ENCODE data around the gene NKAIN2.

- TF ChIP-seq MAX (CRISPR knock-in tag; IDR thresholded peaks at IDR 0.05) (no peak), GATAD2A (IDR thresholded peaks at IDR 0.05) (no peak), ERF (CRISPR knock-in tag; IDR thresholded peaks at IDR 0.05) (no peak), TCF7L2 (IDR thresholded peaks at IDR 0.05; ENCODE audit: low read depth, low read length) (no peak), GATA2 (CRISPR knock-in tag; IDR thresholded peaks at IDR 0.05) (no peak), E2F4 (CRISPR knock-in tag; IDR thresholded peaks at IDR 0.05; ENCODE audit: low read depth) (no peak), CREB1 (IDR thresholded peaks at IDR 0.05) (no peak), CREB1 (CRISPR knock-in tag; IDR thresholded peaks at IDR 0.05) (no peak), EP300 (IDR thresholded peaks at IDR 0.05; ENCODE audit: low read length) (no peak), ZNF24 (IDR thresholded peaks at IDR 0.05) (no peak), POLR2AphosphoS2 (IDR thresholded peaks at IDR 0.05; ENCODE audit: low read length) (no peak), CTCF (IDR thresholded peaks at IDR 0.05 in 2 of 3, conservative IDR thresholded peaks at IDR 0.05 in 1 of 3; ENCODE audit: insufficient read depth in 2 of 3, low read depth in 1 of 3, low read length in 3 of 3) (no peak), BHLHE40 (IDR thresholded peaks at IDR 0.05; ENCODE audit: low read length) (no peak)
These were observed 955.0 kb downstream of the NKAIN2 start for GRCh38 chr6:124758663-124759062.
